ENCODE measurements around the gene ZFP36. TPM values are rescaled to one million over a fixed set of nuclear protein-coding genes. Genes with fewer than 3 reads are reported as not detected.

Gene ZFP36
- total and polyA plus RNA-seq, 2 of the 8 experiments (the other 6 are each of a cell fraction or from before 2014, with no cell fraction given): 4.0 to 10.9 TPM

- TF ChIP-seq PHF8 (conservative IDR thresholded peaks at IDR 0.05; ENCODE audit: low read depth, low read length): peak; percentile 99
- no peak for TF ChIP-seq SIX5 (IDR thresholded peaks at IDR 0.05; ENCODE audit: low read depth, low read length)
- TF ChIP-seq CHD2 (IDR thresholded peaks at IDR 0.05; ENCODE audit: low read length): 0 out of 2 replicates have a peak, but pooled peaks have one; percentile 13
- TF ChIP-seq EP300 (IDR thresholded peaks at IDR 0.05; ENCODE audit: borderline replicate concordance in 1 of 2, low read depth in 2 of 2, low read length in 2 of 2): no peak
- no peak for TF ChIP-seq HDAC2 (IDR thresholded peaks at IDR 0.05; ENCODE audit: borderline replicate concordance in 1 of 2, low read depth in 2 of 2, low read length in 2 of 2)
- no peak for TF ChIP-seq BRCA1 (IDR thresholded peaks at IDR 0.05; ENCODE audit: low read depth, low read length)
- TF ChIP-seq CHD7 (IDR thresholded peaks at IDR 0.05; ENCODE audit: insufficient replicate concordance, low read length): no peak
- TF ChIP-seq JUN (IDR thresholded peaks at IDR 0.05; ENCODE audit: low read depth, low read length): no peak
- no peak for TF ChIP-seq EZH2 (IDR thresholded peaks at IDR 0.05; ENCODE audit: low read depth, low read length, severe bottlenecking)
Measured at GRCh38 chr19:39435499-39436349, 29.1 kb downstream of the ZFP36 start, which contains the start of gene RPS16 (continued).

Measured in H1 (cell line).